Fibroblast of skin of left biceps (primary cell): Measurements from ENCODE around the gene HLA-DPB1.
"Not testable (repeated sequence)": the region's sequence is repeated elsewhere in the genome, so short reads cannot be mapped to it uniquely, and the experiment has no call there.

Source experiments
- DNase-seq, 2 experiments: peaks; one replicate each; pipeline ENCODE4 v3.0.0-alpha.2; 2013; ENCODE audit warnings: low read depth in 2 of 2

The HLA-DPB1 gene

GRCh38 chr6:33075568-33076405, at the start of gene HLA-DPB1:
Gene HLA-DPB1, plus strand, starts transcription at chr6:33075990. Its CDS starts 52 bp downstream, at chr6:33076042.
- DNase-seq = no peak

DNA sequence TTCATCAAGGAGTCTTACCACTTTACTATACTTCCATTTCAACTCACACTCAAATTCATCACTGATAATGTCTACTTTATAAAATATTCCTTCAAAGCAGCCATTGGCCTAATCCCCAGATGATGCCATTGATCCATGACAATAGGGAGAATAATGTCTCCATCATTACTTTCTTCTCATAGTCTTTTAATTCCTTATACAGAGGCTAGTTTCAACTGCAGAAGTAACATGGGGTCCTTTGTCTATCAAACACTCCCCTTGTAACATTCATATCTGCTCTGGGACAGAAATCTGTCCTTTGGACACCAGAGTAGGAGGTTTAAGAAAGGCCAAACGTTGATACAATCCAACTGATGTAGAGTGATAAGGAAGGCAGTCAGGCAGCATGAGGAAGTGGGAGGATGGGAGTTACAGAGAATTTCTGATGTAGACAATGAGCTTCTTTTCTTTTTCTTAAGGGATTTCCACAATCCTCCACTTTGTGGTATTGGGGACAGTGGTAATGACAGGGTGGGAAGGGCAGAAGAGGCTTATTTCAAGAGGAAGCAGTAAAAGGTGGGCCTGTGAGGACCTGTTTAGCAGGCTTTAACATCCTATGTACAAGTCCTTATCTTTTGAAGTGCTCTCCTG, 47.5 kb upstream of the HLA-DPB1 start:
- DNase-seq = no peak

GRCh38 chr6:33029328-33030184, 46.2 kb upstream of the HLA-DPB1 start:
- no peak for DNase-seq

GRCh38 chr6:33030245-33030644, 45.5 kb upstream of the HLA-DPB1 start:
- no peak for DNase-seq

DNA sequence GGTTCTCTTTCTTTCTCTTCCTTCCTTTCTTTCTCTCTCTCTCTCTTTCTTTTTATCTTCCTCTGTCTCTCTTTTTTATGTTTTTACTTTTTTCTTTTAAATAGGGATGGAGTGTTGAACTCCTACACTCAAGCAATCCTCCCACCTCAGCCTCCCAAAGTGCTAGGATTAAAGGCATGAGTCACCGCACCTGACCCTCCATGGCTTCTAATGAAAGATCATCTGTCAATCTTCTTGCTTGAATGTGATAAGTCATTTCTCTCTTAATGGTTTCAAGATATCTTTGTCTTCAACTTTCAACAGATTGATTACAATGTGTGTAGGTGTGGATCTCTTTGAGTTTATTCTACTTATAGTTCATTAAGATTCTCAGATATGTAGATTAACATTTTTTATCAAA, 41.2 kb upstream of the HLA-DPB1 start:
- DNase-seq = no peak

DNA sequence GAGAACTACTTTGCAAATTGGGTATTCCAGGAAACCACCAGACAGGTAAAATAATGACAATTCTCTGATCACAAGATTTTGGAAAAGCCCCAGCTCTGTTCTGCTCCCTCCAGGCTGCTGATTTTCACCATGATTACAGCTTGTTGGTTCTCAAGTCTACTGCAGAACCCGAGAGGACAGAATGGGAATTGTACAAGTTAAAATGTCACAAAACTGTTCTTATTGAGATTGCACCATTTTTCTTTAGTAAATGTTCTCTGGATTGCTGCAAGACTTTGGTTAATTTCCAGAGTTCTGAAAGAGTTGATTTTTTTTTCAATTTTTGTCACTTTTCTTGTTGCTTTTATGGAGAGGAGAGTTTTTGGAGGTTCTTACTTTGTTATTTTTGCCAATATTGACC, 39.3 kb upstream of the HLA-DPB1 start:
- no peak for DNase-seq

GRCh38 chr6:33040157-33040556, 35.6 kb upstream of the HLA-DPB1 start:
- no peak for DNase-seq

GRCh38 chr6:33049323-33050013, 26.3 kb upstream of the HLA-DPB1 start:
- DNase-seq = no peak

GRCh38 chr6:33050014-33050810, 25.6 kb upstream of the HLA-DPB1 start:
- no peak for DNase-seq

DNA sequence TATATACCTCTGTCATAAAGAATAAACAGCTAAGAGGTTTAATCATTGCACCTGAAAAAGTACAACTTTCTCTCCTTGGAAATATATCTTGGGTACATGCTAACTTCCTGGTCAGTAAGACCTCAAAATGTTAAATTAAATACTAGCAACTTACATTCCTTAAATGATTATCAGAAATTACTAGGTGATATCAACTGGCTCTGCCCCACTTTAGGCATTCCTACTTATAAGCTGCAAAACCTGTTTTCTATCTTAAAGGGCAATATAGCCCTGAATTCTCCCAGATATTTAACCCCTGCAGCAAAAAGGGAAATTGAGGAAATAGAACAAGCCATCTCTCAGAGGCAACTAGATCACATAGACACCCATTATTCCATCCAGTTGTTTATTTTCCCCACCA, 23.2 kb upstream of the HLA-DPB1 start:
- no peak for DNase-seq

GRCh38 chr6:33053230-33053629, 22.6 kb upstream of the HLA-DPB1 start:
- no peak for DNase-seq

DNA sequence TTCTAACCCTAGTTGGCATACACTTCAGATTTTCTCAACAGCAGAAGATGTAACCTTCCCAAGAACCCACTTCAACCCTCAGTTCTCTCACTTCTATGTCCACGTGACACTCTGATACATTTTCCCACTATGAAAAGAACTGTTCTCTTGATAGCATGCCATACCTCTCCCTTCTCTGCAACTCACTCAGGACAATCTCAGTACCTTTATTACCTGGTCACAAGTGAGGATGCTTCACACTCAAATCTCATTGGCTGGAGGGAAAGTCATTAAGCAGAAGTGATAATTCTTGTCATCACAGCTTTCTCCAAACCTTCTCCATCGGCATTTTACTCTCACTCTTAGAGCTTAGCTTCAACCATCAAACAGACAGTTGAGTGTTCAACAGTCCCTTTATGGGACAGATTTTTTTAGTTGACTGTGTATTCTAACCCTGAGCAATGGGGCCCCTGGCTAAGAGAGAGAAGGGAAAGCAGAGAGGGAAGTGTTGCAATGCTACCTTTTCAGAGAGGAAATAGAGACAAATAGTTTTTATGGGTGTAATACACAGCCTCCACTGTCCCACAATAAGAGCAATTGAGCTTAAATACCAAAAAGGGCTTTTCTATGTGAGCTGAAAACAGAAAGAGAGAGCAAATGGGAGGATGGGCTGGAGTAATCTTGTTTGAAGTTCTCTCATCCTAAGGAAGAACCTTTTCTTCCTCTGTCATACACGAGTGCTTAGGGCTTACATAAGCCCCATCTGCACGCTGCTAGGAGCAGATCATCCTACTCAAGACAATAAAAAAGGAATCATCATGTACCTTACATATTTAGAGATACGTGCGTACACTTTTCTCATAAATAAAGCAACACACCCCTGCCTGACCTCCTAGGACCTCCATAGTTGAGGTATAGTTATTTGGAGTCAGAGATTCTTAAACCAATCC, 18.3 kb upstream of the HLA-DPB1 start:
- DNase-seq = no peak

GRCh38 chr6:33061987-33062386, 13.8 kb upstream of the HLA-DPB1 start:
- DNase-seq = no peak

DNA sequence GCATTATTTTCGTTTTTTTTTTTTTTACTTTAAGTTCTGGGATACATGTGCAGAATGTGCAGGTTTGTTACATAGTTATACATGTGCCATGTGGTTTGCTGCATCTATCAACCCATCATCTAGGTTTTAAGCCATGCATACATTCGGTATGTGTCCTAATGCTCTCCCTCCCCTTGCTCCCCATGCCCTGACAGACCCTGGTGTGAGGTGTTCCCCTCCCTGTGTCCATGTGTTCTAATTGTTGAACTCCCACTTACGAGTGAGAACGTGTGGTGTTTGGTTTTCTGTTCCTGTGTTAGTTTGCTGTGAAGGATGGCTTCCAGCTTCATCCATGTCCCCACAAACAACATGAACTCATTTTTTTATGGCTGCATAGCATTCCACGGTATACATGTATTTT, 12.4 kb upstream of the HLA-DPB1 start:
- not testable (repeated sequence) for DNase-seq

DNA sequence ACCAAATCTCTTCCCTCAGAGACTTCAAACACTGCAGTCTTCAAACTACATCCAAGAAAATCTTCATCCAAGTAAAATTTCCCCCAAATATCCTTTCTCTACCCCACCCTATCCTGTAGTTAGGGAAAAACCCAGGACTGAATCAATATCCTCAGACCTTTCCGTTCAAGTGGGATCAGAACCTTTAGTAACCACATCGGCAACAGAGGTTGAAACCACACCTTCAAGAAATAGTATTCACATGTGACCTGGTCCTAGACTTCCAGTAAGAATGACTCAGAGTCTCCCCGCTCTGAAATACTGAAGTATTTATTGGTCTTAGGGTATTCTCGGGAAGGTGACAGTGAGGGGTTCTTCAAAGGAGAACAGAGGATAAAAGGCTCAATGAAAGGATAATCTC, 11.1 kb upstream of the HLA-DPB1 start:
- no peak for DNase-seq

DNA sequence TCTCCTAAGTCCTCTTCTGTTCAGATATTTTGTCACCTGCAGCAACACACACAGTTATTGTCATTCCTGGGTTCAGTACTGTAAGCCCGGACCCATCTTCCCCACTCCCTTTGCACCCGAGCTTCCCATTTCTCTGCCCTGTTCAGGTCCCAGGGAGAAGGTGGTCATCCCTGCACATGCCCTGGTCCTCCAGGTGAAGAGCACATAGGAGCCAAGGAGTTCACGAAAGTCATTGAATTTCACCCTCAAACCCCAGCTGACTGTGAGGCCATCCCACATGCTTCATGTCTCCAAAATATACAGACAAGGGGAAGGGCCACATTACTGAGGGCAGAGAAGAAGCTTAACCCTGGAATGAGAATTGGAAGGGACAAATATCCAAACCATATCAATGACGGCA, 10.5 kb upstream of the HLA-DPB1 start:
- no peak for DNase-seq

GRCh38 chr6:33066917-33067521, 8.8 kb upstream of the HLA-DPB1 start:
- no peak for DNase-seq

GRCh38 chr6:33069021-33069738, 6.6 kb upstream of the HLA-DPB1 start:
- DNase-seq = no peak

DNA sequence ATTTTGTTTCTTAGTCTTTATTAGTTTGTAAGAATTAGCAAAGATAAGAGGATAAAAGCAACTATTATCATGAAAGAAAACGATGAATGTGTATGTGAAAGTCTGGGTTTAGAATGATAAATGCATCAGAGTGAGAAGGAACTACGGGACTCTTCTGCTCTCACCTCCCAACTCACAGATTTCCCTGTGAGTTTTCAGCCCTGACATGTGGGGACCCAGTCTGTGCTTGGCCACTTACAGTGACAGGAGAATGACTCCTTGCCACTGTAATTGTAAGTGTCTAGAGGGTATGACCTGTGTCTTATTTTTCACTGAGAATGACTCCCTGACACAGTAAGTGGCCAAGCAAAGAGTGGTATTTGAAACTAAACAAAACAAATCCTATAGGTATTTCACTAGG, 4.9 kb upstream of the HLA-DPB1 start:
- no peak for DNase-seq
